SH-SY5Y (cell line): ENCODE data around the gene GEMIN7.

Experiments used
- GATA2 ChIP-seq: IDR thresholded peaks from 2 replicates; pipeline ENCODE4 v1.6.1; 2011; ENCODE audit warnings: mild to moderate bottlenecking, low read depth, low read length
- GATA3 ChIP-seq: IDR thresholded peaks from 2 replicates; pipeline ENCODE4 v1.6.1; 2011; ENCODE audit warnings: low read depth, mild to moderate bottlenecking, low read length, moderate library complexity

DNA sequence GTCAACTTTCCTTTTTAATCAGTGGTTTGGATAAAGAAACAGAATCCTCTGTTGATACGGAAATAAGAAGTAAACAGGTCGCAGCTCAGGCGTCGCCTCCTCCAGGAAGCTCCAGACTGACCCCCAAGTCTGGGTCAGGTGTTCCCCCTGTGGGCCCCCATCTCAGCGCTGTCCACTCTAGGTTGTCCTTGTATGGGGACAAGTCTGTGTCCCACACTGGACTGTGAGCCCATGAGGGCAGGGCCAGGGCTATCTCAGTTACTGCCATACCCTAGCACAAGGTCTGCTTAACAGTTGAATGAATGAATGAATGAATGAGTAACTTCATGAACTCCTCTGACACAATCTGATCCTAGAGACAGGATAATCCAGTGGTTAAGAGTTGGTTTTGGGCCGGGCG, 32.7 kb upstream of the GEMIN7 start:
- TF ChIP-seq GATA2 = no peak
- TF ChIP-seq GATA3 = no peak
